HepG2 (cell line): ENCODE measurements around the gene EFNA2. TPM values are rescaled to one million over a fixed set of nuclear protein-coding genes. Genes with fewer than 3 reads are reported as not detected.
A peak's percentile ranks its signal among the peaks of the same experiment; 100 is the strongest.

Experiments used
- AKNA ChIP-seq: sonication (generic); formaldehyde crosslinking; IDR thresholded peaks from 2 replicates; pipeline ENCODE4 v1.4.0; 2020; ENCODE audit warnings: missing genetic modification reagents, borderline replicate concordance
- ETS1 ChIP-seq: sonication (generic); formaldehyde crosslinking; IDR thresholded peaks from 2 replicates; pipeline ENCODE4 v1.4.0; 2020; ENCODE audit warnings: missing genetic modification reagents
- HNRNPL ChIP-seq: fragments of 200-400 bp; formaldehyde crosslinking; IDR thresholded peaks from 2 replicates; pipeline ENCODE4 v1.6.1; 2017; ENCODE audit warnings: mild to moderate bottlenecking, low read depth, low read length
- KAT7 ChIP-seq: IDR thresholded peaks from 2 replicates; pipeline ENCODE4 v1.6.1; 2018; ENCODE audit warnings: borderline replicate concordance, missing compliant biosample characterization
- NR2C2 ChIP-seq: sonication (generic); formaldehyde crosslinking; IDR thresholded peaks from 2 replicates; pipeline ENCODE4 v1.4.0; 2020; ENCODE audit warnings: missing genetic modification reagents, mild to moderate bottlenecking, moderate library complexity, borderline replicate concordance
- PITX1 ChIP-seq: sonication (generic); formaldehyde crosslinking; IDR thresholded peaks from 2 replicates; pipeline ENCODE4 v1.5.1; 2020; ENCODE audit warnings: mild to moderate bottlenecking, missing genetic modification reagents
- RAD51 ChIP-seq: fragments of 450-650 bp; IDR thresholded peaks from 2 replicates; pipeline ENCODE4 v1.6.1; 2016; ENCODE audit warnings: borderline replicate concordance
- SMC3 ChIP-seq: IDR thresholded peaks from 2 replicates; pipeline ENCODE4 v1.6.1; 2011; ENCODE audit warnings: low read length, improper control_type of control experiment
- SOX13 ChIP-seq, 3 experiments: fragments of 450-650 bp in 1 of 3; sonication (generic) in 1 of 3; formaldehyde crosslinking in 1 of 3; IDR thresholded peaks in 2 of 3; conservative IDR thresholded peaks in 1 of 3; 2 replicates each; pipeline versions ENCODE4 v1.5.0 to v1.6.1; 2016 to 2020; ENCODE audit warnings: antibody characterized with exemption in 1 of 3, mild to moderate bottlenecking in 1 of 3, missing compliant biosample characterization in 1 of 3, missing genetic modification reagents in 1 of 3, moderate library complexity in 1 of 3
- THAP11 ChIP-seq: IDR thresholded peaks from 2 replicates; pipeline ENCODE4 v1.6.1; 2016; ENCODE audit warnings: missing biosample characterization, missing genetic modification reagents
- UBTF ChIP-seq: sonication (generic); formaldehyde crosslinking; IDR thresholded peaks from 2 replicates; pipeline ENCODE4 v1.4.0; 2020; ENCODE audit warnings: mild to moderate bottlenecking, missing genetic modification reagents
- ZC3H13 ChIP-seq: sonication (generic); formaldehyde crosslinking; IDR thresholded peaks from 2 replicates; pipeline ENCODE4 v1.8.1; 2023; ENCODE audit warnings: mild to moderate bottlenecking, missing genetic modification reagents, moderate library complexity
- ZIK1 ChIP-seq: sonication (generic); formaldehyde crosslinking; IDR thresholded peaks from 2 replicates; pipeline ENCODE4 v1.5.0; 2020; ENCODE audit warnings: mild to moderate bottlenecking, low read depth, missing genetic modification reagents, borderline replicate concordance
- ZNF18 ChIP-seq: sonication (generic); formaldehyde crosslinking; IDR thresholded peaks from 2 replicates; pipeline ENCODE4 v1.8.0; 2022; ENCODE audit warnings: mild to moderate bottlenecking, missing genetic modification reagents; ENCODE audit not compliant: insufficient replicate concordance
- ZNF256 ChIP-seq: sonication (generic); formaldehyde crosslinking; conservative IDR thresholded peaks from 2 replicates; pipeline ENCODE4 v1.4.0; 2020; ENCODE audit warnings: missing genetic modification reagents
- ZNF562 ChIP-seq: sonication (generic); formaldehyde crosslinking; IDR thresholded peaks from 2 replicates; pipeline ENCODE4 v1.8.0; 2022; ENCODE audit warnings: missing genetic modification reagents, borderline replicate concordance
- ZSCAN29 ChIP-seq: sonication (generic); formaldehyde crosslinking; conservative IDR thresholded peaks from 2 replicates; pipeline ENCODE4 v1.4.0; 2020; ENCODE audit warnings: mild to moderate bottlenecking, missing genetic modification reagents
- polyA plus RNA-seq, 8 experiments: library from polyadenylated mRNA; depleted of rRNA in 3 of 8; stranded (reverse) in 7 of 8; unstranded in 1 of 8; fragments of >200 nt; fragmentation: Illumina TruSeq in 4 of 8; extraction: Trizol in 4 of 8; gene quantifications; 2 replicates each; pipeline versions ENCODE4 v1.2.1 to v1.2.3, GENCODE V29; 2011 to 2016; ENCODE audit warnings: low read depth in 4 of 8, missing spikeins in 1 of 8, mixed read lengths in 1 of 8; ENCODE audit not compliant: insufficient read depth in 1 of 8
- total RNA-seq, 5 experiments: library from RNA; depleted of rRNA; stranded (reverse); fragments of >200 nt; fragmentation: Illumina TruSeq; extraction: Trizol; gene quantifications; 2 replicates each; pipeline ENCODE4 v1.2.3, GENCODE V29; 2016; ENCODE audit warnings: low read depth in 1 of 5

EFNA2 gene
- total and polyA plus RNA-seq, 2 of the 13 experiments (the other 11 are each of a cell fraction or from before 2014, with no cell fraction given) = 6.0 to 9.9 TPM

- TF ChIP-seq UBTF (0 out of 2 replicates have a peak, but pooled peaks have one; percentile 17), ZC3H13 (CRISPR knock-in tag) (peak; percentile 81), ZNF256 (CRISPR knock-in tag) (no peak), SMC3 (no peak), NR2C2 (CRISPR knock-in tag) (no peak), THAP11 (no peak), KAT7 (CRISPR knock-in tag) (no peak), SOX13 (IDR thresholded peaks at IDR 0.05) (no peak), SOX13 (CRISPR knock-in tag; conservative IDR thresholded peaks at IDR 0.05 in 1 of 2, IDR thresholded peaks at IDR 0.05 in 1 of 2) (no peak), RAD51 (no peak), AKNA (CRISPR knock-in tag) (no peak), HNRNPL (peak; percentile 28; the same call in 1 of the 2 replicates), ZIK1 (CRISPR knock-in tag) (no peak), ETS1 (CRISPR knock-in tag) (no peak), ZNF18 (CRISPR knock-in tag) (no peak), ZSCAN29 (CRISPR knock-in tag) (no peak), ZNF562 (CRISPR knock-in tag) (no peak), PITX1 (CRISPR knock-in tag) (no peak)
These were observed 3.4 kb downstream of the EFNA2 start (continued) for GRCh38 chr19:1288833-1289685.
